ENCODE measurements around the gene DCLK3.

The DCLK3 gene

GRCh38 chr3:36765104-36765503 lies 751 bp upstream of the DCLK3 start:
- DNase-seq (ENCODE audit: low spot score) (no peak), FAIRE-seq (no peak)

DNA sequence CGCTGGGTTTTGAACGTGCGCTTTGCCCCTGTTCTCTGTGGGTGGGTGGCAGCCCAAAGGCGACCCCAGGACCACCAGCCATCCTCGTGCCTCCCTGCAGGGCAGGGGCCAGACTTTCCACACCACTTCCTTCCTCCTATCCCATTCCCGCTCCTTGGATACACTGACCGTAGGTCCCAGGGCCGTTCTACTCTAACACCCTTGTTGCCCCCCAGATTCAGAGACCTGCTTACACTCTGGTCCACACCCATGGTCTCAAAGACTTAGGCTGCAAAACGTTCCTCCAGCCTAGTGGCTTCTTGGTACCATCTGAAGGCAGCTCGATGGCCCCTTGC lies 318 bp upstream of the DCLK3 start:
- DNase-seq (ENCODE audit: low spot score) (no peak), FAIRE-seq (no peak)

DNA sequence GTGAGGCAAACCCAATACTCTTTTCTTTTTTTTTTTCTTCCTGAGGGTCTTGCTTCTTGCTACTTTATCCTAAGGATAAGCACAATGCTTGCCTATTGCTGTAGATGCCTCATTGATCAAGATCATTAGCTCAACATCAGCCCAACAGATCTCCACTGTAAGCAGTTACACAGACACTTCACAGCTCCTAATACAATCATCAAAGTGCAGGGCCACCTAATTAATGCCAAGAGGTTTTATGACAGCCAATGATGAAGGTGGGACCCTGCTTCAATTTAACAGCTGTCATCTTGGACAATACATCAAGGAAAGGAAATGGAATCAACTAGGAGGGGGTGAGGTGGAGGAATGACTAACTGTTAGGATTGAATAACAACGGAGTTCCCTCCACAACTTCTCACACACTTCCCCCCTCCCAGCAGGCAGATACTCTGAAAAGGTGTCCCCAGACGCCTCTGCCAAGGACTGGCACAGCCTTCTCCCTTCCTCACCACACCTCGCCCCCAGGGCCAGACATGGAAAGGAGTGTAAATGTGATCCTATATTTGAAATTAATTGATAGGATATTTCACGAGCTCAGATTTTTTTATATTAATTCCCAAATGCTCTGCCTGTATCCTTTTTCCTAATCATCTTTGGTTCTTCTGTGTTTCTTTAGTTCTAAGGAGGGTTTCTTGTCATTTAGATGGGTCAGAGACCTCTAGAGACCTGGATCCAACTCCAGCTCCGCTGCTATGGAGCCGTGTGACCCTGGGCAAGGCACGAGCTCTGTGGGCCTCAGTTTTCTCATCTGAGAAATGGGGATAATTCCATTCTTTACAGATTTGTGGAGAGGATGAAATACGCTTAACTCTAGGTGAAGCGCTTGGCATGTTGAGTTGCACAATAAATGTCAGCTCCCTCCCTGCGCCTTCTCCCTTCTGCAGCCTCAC lies 1.2 kb downstream of the DCLK3 start:
- FAIRE-seq (no peak), DNase-seq (ENCODE audit: low spot score) (no peak)

- FAIRE-seq (no peak), DNase-seq (ENCODE audit: low spot score) (no peak)
These were observed 2.6 kb downstream of the DCLK3 start for GRCh38 chr3:36761779-36762178.

DNA sequence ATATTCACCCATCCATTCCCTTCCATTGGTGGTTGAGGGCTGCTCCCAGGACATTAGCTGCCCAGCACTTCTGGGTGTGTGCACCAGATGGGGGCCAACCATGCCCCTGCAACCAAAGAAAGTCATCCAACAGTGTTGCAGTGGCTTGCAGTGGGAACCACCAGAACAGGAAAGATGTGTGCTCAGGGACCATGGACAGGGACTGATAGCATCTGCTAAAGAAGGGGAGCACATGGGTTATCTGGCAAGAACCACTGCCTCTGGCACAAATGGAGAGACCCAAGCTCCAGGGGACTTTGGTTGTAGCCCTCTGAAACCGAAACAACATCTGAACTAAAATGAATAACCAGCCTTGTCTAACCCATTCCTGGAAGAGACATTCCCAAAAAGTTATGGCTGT lies 8.1 kb downstream of the DCLK3 start:
- FAIRE-seq: no peak
- no peak for DNase-seq (ENCODE audit: low spot score)

GRCh38 chr3:36751326-36751725 lies 13.0 kb downstream of the DCLK3 start:
- FAIRE-seq (no peak), DNase-seq (ENCODE audit: low spot score) (no peak)

- FAIRE-seq: no peak
- no peak for DNase-seq (ENCODE audit: low spot score)
These were observed 13.6 kb downstream of the DCLK3 start for GRCh38 chr3:36750737-36751136.

- FAIRE-seq (no peak), DNase-seq (ENCODE audit: low spot score) (no peak)
These were observed 19.6 kb downstream of the DCLK3 start for GRCh38 chr3:36744763-36745162.

DNA sequence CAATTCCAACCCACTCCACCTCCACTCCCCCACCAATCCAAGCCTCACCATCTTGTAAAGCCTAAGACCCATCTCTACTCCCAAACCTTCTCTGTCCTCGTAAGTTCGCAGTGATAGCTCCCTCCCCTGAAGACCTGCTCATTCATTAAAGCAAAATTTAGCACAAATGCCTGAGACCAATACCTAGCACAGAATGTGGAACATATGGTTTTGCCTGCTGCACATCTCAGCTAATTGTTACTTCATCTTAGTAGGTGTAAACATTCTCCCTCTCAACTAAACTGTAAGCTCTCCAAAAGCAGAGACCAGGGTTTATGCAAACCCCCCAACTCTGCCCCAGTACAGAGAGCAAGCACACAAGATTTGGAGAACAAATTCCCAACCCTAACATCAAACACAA lies 20.5 kb downstream of the DCLK3 start:
- DNase-seq (ENCODE audit: low spot score) (no peak), FAIRE-seq (no peak)

DNA sequence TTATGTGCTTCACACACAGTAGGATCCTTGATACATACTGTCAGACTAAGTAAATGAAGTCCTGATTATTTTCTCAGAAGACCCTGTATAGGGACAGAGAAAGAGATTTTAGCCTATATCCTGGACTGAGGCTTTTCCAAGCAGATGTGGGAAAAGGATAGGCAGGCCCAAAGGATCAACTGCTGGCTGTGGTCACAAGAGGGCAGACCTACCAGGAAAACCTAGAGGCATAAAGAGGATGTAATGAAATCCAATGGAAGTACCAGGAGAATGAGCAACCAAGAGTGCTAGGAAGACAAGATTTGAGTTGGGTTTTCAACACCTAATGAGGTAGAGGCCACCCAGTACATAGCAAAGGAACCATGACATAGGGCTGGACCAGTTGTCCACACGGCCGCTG lies 23.1 kb downstream of the DCLK3 start:
- no peak for FAIRE-seq

DNA sequence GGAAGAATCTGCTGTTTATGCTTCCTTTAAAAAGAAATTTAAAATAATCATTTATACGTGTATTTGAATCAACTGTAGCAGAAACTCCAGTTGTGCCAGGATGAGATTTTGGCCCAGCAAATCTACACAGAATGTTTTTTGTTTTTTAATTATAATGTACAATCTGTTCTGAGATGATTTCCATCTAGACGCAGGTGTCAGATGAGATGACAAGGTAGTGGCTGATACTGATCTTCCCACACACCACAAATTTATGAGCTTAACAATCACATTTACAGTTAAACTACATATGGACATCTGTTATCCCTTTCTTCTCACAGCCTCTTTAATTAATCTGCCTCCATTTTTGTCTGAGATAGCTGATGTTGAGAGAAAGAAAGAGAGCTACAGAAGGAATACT lies 23.6 kb downstream of the DCLK3 start:
- FAIRE-seq (no peak), DNase-seq (ENCODE audit: low spot score) (no peak)

More for the DNA sequence above, 23.1 kb downstream of the DCLK3 start:
- no peak for DNase-seq (ENCODE audit: low spot score)

DNA sequence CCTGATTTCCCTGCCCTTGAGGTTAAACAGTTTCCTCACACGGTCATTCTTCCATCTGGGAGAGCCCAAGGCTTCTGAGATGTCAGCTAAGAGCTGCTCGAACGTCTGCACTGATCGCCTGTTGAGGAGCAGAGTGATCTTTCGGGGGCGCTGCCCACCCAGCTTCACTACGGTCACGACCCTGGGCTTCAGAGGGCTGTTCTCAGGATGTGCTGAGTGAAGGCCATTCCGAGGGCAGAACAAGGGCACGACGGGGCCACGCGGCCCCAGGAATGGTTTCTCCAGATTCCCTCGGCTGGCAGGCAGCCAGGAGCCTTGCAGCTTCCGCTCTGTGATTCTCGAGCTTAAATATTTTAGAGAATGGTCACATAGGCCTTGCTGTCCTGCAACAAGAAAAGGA lies 25.7 kb downstream of the DCLK3 start:
- DNase-seq (ENCODE audit: low spot score): no peak
- no peak for FAIRE-seq

- FAIRE-seq (no peak), DNase-seq (ENCODE audit: low spot score) (no peak)
These were observed 28.1 kb downstream of the DCLK3 start for GRCh38 chr3:36736301-36736700.

- FAIRE-seq (no peak), DNase-seq (ENCODE audit: low spot score) (no peak)
These were observed 29.6 kb downstream of the DCLK3 start for GRCh38 chr3:36734742-36735141.

GRCh38 chr3:36733723-36734122 lies 30.6 kb downstream of the DCLK3 start:
- DNase-seq (ENCODE audit: low spot score) (no peak), FAIRE-seq (no peak)

GRCh38 chr3:36733162-36733696 lies 31.1 kb downstream of the DCLK3 start:
- FAIRE-seq (no peak), DNase-seq (ENCODE audit: low spot score) (no peak)

- FAIRE-seq (no peak), DNase-seq (ENCODE audit: low spot score) (no peak)
These were observed 33.4 kb downstream of the DCLK3 start for GRCh38 chr3:36730966-36731365.

DNA sequence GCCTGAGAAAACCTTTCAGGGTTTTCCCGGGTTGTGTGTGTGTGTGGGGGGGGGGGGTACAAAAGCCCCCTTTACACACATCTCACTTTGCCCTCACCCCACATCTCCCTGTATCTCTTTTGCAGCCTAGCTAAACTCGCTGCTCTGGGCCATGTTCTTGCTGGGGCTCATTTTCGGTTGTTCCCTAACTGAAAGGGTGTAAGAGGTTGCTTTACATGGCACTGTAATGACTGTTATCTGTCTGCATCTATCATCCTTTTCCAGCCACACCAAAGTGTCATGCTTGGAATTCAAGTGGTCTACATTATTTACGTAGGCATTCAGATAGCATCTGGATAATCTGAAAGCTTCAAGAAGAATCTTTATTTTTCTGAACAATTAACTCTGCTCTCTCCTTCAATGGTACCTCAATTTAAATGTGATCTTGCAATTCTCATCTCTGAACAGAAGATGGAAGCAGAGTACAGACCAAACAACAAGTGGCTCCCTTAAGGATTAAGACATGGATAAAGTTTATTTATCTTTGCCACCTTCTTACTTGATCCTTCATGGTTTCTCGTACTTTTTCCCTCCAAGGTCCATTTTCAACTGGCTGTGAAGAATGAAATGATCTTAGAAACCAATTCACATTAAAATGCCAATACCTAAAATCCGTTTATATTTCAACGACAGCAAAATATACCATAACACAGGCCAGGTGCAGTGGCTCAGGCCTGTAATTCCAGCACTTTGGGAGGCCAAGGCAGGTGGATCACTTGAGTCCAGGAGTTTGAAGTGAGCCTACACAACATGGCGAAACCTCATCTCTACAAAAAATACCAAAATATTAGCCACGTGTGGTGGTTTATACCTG lies 34.9 kb downstream of the DCLK3 start:
- DNase-seq (ENCODE audit: low spot score) (peak; percentile 45), FAIRE-seq (peak; percentile 76)

DNA sequence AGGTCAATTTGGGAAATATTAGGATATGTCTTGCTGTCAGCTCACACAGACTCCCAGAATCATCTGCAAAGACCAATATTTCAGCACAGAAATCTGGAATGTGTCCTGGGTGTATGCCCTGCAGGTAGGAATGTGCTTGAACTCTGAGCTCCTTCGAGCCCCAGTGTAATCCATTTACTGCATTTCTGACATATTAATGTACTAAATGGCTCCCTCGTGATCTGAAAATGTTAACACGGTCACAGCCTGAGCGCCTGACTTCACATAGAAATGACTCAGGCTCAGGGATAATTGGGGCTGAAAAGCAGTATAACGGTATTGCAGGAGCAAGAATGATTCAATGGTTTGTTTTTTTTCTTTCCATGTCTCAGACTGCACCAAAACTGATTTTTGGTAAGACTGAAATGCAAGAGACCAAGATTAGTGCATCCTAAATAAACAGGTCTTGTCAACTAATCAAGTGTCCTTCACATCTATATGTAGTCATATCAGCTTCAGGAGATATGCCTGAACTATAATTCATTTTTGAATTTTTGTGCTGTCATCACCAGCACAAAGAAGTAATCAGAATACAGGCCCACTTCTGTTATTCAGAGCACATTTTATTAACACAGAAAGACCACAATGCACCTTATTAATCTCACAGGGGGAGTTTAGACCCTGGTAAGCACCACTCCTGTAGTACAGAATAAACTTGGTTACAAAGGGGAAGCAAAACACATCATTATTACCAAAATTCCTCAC lies 49.8 kb downstream of the DCLK3 start:
- FAIRE-seq (no peak), DNase-seq (ENCODE audit: low spot score) (peak; percentile 8)

GRCh38 chr3:36713904-36714303 lies 50.4 kb downstream of the DCLK3 start:
- FAIRE-seq (no peak), DNase-seq (ENCODE audit: low spot score) (no peak)

DNA sequence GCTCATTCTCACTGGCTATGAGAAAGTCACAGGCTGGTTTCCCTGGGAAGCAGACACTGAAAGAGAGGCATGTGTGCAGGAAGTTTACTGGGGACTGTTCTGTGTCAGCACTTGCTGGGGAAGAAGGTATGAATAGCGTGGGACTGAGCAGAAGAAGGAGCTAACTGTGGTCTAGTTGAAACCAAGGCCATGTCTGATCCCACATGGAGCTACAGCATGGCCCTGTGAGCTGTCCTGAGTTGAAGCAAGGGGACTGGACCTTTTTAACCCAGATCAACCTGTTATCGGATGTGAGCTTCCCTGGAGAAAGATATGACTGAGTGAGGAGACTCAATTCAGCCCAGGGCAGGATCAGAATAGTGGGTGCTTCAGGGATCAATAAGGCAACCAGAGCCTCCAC lies 53.7 kb downstream of the DCLK3 start:
- FAIRE-seq: no peak
- DNase-seq (ENCODE audit: low spot score): no peak

Measured in RCC 7860 (cell line).